GM21717 (cell line): Measurements from ENCODE around the gene SAMSN1.
"Not testable (repeated sequence)": the region's sequence is repeated elsewhere in the genome, so short reads cannot be mapped to it uniquely, and the experiment has no call there.

Experiments
- ATAC-seq: cut with Tn5 transposase; IDR thresholded peaks from one replicate; pipeline ENCODE4 v1.9.1; 2021; ENCODE audit warnings: mild to moderate bottlenecking, moderate library complexity; ENCODE audit not compliant: unreplicated experiment

SAMSN1 gene

GRCh38 chr21:14567331-14568279 lies 21.5 kb upstream of the SAMSN1 start:
- ATAC-seq, result no peak

DNA sequence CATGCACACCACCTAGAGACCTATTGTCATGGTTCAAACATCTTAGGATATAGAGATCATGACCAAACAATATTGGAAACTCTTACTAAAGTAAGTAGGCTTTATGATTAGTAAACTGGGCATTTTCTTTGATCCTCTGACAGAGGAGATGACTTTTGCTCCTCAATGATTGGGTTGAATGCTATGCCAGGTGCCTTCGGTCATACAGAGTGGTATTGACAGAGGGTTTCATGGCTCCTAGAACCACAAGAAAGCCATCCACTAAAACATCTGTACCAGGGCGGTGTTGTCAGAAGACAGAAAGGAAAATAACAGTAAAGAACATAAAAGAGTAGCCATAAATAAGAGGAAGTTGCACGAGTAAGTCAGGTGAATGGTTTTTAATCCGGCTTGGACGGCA lies 20.8 kb upstream of the SAMSN1 start:
- ATAC-seq, result no peak

- no peak for ATAC-seq
Measured at GRCh38 chr21:14562959-14563358, 16.8 kb upstream of the SAMSN1 start.

DNA sequence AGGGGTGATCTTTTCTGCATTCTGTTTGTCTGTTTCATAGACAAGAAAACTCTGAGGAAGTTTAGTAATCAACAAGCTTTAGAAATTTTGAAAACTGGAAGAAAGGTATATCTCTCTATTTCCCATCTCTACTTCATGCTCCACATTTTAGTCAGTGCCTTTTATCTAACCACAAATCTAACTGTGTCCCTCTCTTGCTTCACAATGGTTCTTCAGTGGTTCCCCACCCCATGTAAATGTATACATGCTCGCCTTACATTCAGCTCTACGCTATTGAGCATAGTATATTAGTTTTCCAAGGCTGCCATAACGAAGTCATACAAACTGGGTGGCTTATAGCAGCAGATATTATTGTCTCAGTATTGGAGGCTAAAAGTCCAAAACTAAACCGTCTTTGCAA lies 14.4 kb upstream of the SAMSN1 start:
- ATAC-seq, result no peak

GRCh38 chr21:14560139-14560538 lies 14.0 kb upstream of the SAMSN1 start:
- ATAC-seq, result no peak

DNA sequence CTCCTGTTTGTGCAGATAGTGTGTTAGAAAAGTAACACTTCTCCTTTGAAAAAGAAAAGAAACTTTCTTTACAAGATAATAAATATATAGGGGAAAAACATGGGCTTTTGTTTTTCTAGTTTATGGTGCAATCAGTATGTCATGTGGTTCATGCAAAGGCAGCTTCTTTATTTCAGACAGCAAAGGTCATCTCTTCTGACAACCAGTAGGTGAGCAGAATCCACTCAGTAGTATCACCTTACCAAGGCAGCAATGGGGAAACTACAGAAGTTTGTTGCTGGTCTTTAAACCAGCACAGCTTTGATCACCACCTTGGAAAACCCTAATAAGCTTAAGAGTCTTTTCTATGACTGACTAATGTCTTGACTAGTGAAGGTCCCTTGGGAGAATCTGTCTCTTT lies 13.0 kb upstream of the SAMSN1 start:
- no peak for ATAC-seq

DNA sequence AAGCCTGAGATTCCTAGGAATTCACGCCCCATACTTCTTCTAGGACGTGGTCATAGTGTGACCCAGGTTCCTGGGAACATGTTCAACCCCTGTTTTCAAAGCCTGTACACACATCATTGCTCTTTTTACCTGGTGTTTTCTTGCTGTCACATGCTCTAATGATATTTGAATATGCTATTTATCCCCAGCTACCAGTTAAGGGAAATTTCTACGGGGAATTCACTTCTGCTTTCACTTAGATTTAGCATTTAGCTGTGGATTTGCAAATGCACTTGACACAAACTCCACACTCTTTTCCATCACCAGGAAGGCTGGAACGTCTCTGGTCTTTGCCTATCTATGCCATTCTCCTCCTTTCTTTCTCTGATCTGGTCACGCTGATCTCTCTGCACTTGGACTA lies 11.3 kb upstream of the SAMSN1 start:
- ATAC-seq, result no peak

DNA sequence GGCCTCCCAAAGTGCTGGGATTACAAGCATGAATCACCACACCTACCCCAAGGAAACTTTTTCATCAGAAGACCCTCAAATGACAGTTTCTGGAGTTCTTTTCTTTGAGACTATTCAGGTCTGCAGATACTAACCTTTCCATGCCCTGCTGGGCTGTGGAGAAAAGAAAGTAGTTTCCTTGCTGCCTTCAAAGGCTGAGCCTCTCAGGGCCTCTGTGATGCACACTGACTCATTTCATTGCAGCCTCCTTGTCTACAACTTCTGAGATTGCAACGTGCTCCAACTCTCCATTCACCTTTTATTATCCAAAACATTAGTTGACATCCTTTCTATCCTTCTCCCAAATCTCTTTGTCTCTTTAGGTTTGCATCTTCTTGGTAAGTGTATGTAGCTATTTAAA lies 8.8 kb upstream of the SAMSN1 start:
- ATAC-seq, result no peak

DNA sequence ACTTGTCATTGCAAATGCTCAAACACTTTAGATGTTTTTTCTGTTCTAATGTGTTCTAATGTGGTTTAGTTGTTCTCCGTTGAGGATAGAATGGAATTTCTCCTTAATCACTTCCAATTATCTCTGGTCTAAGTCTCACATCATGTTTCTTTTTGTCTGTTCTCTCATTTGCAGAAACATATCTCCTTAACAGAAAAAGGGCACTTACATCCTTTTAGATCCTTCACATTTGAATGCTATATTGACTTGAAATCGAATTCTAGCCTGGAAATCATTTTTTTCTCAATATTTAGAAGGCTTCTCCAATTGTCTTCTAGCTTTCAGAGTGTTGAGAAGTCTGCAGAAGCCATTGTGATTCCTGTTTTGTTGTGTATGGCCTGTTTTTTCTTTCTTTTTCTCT lies 7.3 kb upstream of the SAMSN1 start:
- no peak for ATAC-seq

- no peak for ATAC-seq
Measured at GRCh38 chr21:14551741-14552140, 5.6 kb upstream of the SAMSN1 start.

GRCh38 chr21:14550135-14550534 lies 4.0 kb upstream of the SAMSN1 start:
- ATAC-seq, result no peak

GRCh38 chr21:14548779-14549178 lies 2.7 kb upstream of the SAMSN1 start:
- ATAC-seq, result no peak

DNA sequence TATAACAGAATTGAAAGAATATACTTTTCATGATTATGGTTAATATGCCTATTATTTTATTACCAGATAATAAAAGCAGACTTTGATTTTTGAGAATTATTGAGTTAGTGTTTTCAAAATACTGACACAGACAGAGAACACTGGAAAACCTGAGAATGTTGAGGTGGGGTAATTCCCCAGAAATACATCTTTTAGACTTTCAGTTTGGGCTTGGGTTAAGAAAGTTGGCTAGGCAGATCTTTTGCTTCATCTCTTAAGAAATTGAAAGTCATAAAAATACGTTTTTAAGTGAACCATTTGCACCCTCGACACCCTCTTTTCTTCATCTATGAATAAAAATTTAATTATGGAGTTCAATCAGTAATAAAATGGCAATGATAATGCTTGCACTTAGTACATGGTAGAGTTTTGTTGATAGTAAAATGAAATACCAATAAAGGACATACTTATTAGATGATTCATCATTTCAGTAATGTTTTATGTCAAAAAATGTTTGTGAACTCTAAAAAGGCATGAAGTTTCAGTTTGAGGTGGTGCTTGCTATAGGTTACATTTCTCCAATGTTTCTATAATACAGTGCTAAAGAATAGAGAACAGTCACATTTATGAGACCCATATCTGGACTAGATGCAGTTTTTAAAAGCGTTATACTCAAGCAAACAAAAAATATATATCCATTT lies 1.9 kb upstream of the SAMSN1 start:
- ATAC-seq, result peak; percentile 41

DNA sequence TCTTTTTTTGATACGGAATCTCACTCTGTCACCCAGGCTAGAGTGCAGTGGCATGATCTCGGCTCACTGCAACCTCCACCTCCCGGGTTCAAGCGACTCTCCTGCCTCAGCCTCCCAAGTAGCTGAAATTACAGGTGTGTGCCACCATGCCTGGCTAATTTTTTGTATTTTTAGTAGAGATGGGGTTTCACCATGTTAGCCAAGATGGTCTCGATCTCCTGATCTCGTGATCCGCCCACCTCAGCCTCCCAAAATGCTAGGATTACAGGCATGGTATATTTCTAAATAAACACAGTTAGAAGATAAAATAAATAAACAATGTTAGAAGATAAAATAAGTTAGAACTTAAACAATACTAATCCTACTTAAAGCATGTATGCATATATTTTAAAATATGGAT lies 604 bp upstream of the SAMSN1 start:
- not testable (repeated sequence) for ATAC-seq

- ATAC-seq, result no peak
Measured at GRCh38 chr21:14543983-14544382, 2.1 kb downstream of the SAMSN1 start.

DNA sequence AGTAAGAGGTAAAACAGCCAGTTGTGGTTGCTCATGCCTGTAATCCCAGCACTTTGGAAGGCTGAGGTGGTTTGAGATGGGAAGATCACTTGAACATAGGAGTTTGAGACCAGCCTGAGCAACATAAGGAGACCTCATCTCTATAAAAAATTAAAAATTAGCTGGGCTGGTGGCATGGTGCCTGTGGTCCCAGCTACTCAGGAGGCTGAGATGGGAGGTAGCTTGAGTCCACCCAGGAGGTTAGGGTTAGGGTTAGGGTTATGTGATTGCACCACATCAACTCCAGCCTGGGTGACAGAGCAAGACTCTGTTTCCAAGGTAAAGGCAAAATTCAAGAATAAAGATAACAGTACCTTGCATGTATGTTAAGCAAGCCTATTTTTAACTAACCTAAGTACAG lies 3.5 kb downstream of the SAMSN1 start:
- ATAC-seq, result no peak

- ATAC-seq, result no peak
Measured at GRCh38 chr21:14541841-14542490, 4.1 kb downstream of the SAMSN1 start.

GRCh38 chr21:14538483-14538882 lies 7.6 kb downstream of the SAMSN1 start:
- no peak for ATAC-seq

- ATAC-seq, result no peak
Measured at GRCh38 chr21:14536929-14537328, 9.2 kb downstream of the SAMSN1 start.

GRCh38 chr21:14535702-14536101 lies 10.4 kb downstream of the SAMSN1 start:
- no peak for ATAC-seq

GRCh38 chr21:14533499-14534428 lies 12.4 kb downstream of the SAMSN1 start:
- peak; percentile 82 for ATAC-seq
